ENCODE measurements around the gene BLTP2. TPM values are rescaled to one million over a fixed set of nuclear protein-coding genes. Genes with fewer than 3 reads are reported as not detected.

Gene BLTP2
- total RNA-seq, 1 donor from 2014 or later: 63.3 TPM

DNA sequence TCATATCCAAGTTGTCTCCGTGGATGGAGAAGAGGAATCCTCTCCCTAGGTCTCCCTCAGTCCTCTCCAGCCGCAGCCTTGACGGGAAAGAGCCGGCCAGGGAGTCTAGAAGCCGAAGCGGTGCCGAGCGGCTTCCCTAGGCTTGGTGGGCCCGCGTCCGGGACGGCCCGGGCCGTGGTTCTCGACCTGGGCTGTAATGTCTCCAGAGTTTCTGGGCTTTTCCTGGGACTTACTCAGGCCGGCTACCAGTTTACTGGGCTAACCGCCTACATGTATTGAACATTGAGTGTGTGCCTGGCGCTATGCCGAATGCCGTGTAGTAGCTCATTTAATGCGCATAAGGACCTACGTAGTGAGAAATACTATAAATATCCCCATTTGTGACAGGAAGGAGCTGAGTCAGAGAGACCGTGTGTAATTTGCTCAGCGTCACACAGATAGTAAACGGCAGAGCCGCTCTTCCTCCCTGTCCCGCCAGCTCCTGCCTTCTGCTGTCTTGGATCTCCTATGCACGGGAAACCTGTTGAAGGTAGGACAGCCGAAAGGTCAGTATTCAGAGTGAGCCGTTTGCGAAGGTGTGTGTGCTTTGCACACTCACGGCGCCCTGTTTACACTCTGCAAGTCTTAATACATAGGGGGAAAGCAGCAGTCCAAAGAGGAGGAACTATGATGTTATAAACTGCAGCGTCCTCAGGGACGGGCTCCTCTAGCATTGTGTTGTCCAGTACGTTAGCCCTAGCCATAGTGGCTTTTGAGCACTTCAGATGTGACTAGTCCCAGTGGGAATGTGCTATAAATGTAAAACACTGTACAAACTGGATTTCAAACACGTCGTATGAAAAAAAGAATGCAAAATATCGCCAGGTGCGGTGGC is 45.4 kb downstream of the BLTP2 start:
- peak; percentile 66 for DNase-seq (ENCODE audit: low spot score)

DNA sequence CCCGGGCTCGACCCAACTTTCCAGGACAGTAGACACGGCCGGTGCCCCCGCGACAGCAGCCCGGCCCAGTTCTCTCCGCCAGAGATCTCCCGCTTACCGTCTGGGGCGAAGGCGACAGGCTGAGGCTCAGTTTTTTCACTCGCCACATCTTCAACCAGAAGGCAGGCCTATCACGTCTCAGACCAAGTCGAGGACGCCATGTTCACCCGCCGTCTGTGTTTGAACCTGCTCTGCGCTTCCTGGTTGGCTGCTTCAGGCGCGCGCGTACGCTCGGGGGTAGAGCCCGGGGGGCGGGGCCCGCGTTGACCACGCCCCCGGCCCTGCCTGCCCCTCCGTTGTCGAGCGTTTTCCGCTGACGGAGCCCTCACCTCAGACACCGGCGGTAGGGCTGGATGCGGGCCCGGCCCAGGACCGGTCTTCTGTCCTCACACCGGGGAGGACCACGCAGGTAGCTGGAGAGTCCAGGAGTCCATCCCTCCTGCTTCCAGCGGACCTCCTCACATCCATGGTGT is 46.1 kb downstream of the BLTP2 start, which contains the start of gene SPAG5:
Gene SPAG5 (minus strand): TSS at position 227 of the 512 bp plus-strand sequence. CDS start 79 bp downstream, at position 148.
- peak; percentile 95 for DNase-seq (ENCODE audit: low spot score)

DNA sequence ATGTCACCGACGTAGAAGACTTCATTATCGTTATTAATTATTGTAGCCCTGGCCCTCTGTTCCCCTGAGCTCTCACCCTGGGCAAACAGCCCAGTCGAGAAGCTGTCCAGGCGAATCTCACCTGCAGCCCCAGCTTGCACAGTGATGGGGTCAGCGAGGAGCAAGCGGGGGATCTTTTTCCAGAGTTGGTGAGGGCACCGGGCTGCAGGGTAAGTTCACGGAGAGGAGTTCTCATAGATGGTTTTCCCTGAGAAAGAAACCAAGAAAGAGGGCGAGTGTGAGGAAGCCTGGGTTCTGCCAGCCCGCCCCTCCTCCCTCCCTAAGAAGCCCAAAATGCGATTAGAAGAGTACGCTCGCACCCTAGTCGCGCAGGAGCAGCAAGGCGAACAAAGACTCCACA is 46.6 kb downstream of the BLTP2 start:
- DNase-seq (ENCODE audit: low spot score): no peak

DNA sequence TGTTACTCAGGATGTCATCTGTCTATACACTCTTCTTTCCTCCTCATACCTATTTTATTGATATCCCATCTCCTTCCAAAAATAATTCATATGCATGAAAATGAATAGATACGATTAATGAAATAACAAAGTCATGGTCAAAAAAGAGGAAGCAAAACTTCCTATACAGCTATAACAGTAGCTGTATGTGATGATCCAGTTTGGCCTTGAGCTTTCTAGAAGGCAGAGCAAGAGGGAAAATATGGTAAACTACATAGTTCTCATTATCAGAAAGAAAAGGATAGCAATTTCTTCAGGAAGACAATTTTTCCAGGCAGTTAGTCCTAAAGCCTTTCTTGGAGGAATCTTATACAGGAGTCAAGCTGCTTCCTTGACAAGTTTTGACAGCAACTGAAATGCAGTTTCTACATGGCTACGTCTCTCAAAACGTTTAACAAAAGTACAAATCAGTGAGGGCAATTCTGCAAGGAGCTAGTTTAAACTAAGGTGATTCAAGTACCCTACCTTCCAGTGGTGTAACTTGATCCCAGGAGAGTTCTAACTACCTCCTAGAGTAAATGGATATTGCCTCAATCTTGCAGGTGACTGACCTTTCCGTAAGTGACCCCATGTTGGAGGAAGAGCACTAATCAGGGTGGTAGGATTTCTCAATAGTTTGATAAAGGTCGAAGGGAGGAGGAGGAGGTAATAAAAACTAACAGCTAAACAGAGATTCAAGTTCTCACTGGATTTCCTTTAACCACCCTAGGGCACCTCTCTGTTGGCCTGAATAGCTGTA is 47.2 kb downstream of the BLTP2 start:
- DNase-seq (ENCODE audit: low spot score): no peak

Other genes starting within 250 kb of the BLTP2 start
- 7.7 TPM for gene SLC46A1, start 238.9 kb downstream of the BLTP2 start, total RNA-seq (ENCODE audit: insufficient read depth, low replicate concordance)
- 0.72 TPM for gene SLC13A2, start 171.5 kb downstream of the BLTP2 start, total RNA-seq (ENCODE audit: insufficient read depth, low replicate concordance)
- gene FOXN1, start 138.8 kb downstream of the BLTP2 start, total RNA-seq (ENCODE audit: insufficient read depth, low replicate concordance): not detected
- 26.2 TPM for gene UNC119, start 92.5 kb downstream of the BLTP2 start, total RNA-seq (ENCODE audit: insufficient read depth, low replicate concordance)
- 14.2 TPM for gene PIGS, start 73.6 kb downstream of the BLTP2 start, total RNA-seq (ENCODE audit: insufficient read depth, low replicate concordance)
- gene ALDOC, start 68.3 kb downstream of the BLTP2 start, total RNA-seq (ENCODE audit: insufficient read depth, low replicate concordance): 26.2 TPM
- gene SPAG5, start 46.1 kb downstream of the BLTP2 start, total RNA-seq (ENCODE audit: insufficient read depth, low replicate concordance): 18.8 TPM
- 15.2 TPM for gene RSKR, start 31.0 kb downstream of the BLTP2 start, total RNA-seq (ENCODE audit: insufficient read depth, low replicate concordance)
- gene SDF2, start 16.7 kb upstream of the BLTP2 start, total RNA-seq (ENCODE audit: insufficient read depth, low replicate concordance): 44.8 TPM
- 40.4 TPM for gene SUPT6H, start 17.0 kb upstream of the BLTP2 start, total RNA-seq (ENCODE audit: insufficient read depth, low replicate concordance)
- 18.1 TPM for gene PROCA1, start 66.7 kb upstream of the BLTP2 start, total RNA-seq (ENCODE audit: insufficient read depth, low replicate concordance)
- gene RAB34, start 72.7 kb upstream of the BLTP2 start, total RNA-seq (ENCODE audit: insufficient read depth, low replicate concordance): 149 TPM
- 698 TPM for gene RPL23A, start 74.8 kb upstream of the BLTP2 start, total RNA-seq (ENCODE audit: insufficient read depth, low replicate concordance)
- 5.1 TPM for gene TLCD1, start 81.1 kb upstream of the BLTP2 start, total RNA-seq (ENCODE audit: insufficient read depth, low replicate concordance)
- 0.24 TPM for gene NEK8, start 83.6 kb upstream of the BLTP2 start, total RNA-seq (ENCODE audit: insufficient read depth, low replicate concordance)
- gene TRAF4, start 98.9 kb upstream of the BLTP2 start, total RNA-seq (ENCODE audit: insufficient read depth, low replicate concordance): 15.2 TPM
- 0.48 TPM for gene FAM222B, start 197.6 kb upstream of the BLTP2 start, total RNA-seq (ENCODE audit: insufficient read depth, low replicate concordance)
- gene ERAL1, start 209.9 kb upstream of the BLTP2 start, total RNA-seq (ENCODE audit: insufficient read depth, low replicate concordance): 8.7 TPM

Data from umbilical cord (tissue), 2 donors.